Tibial nerve (tissue), 4 donors: Measurements from ENCODE around the gene ACVR1.

Source experiments
- CTCF ChIP-seq, 5 experiments: fragments of 200-600 bp in 3 of 5; fragments of 450-650 bp in 2 of 5; sonication (generic) in 3 of 5; IDR thresholded peaks; one replicate each; pipeline ENCODE4 v1.5.1; 2016 to 2019; ENCODE audit warnings: antibody characterized with exemption in 5 of 5, mild to moderate bottlenecking in 3 of 5, moderate library complexity in 2 of 5
- EP300 ChIP-seq, 2 donors: sonication (generic); formaldehyde crosslinking; IDR thresholded peaks; one replicate each; pipeline ENCODE4 v1.6.1; 2017; ENCODE audit warnings: antibody characterized with exemption in 2 of 2, mild to moderate bottlenecking in 1 of 2
- POLR2A ChIP-seq, 2 donors: fragments of 450-650 bp; IDR thresholded peaks; one replicate each; pipeline ENCODE4 v1.6.1; 2017; ENCODE audit warnings: antibody characterized with exemption in 2 of 2, mild to moderate bottlenecking in 2 of 2, moderate library complexity in 2 of 2

DNA sequence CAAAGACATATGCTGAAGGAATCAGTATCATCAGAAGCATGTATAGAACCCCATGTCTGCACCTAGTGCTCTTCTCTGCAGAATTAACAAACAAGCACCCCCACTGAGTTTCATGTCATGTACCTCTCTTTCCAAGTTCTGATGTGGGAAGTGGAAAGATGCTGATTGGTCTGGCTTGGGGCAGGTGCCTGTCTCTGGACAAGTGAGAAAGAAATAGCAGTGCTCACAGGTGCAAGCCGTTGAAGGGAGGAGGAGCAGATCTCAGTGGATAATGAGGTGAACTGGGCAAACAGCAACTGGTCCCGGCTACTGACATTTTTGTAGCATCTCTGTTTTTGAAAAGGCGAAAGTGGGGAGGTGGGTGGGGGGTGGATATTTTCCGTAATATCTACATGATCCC is 17.5 kb upstream of the ACVR1 start:
- TF ChIP-seq POLR2A (IDR thresholded peaks at IDR 0.05) (no peak), CTCF (IDR thresholded peaks at IDR 0.05) (no peak), EP300 (IDR thresholded peaks at IDR 0.05) (no peak)
